Fibroblast of pulmonary artery (primary cell): Measurements from ENCODE around the gene CFLAR.

Experiments
- DNase-seq: peaks from one replicate; pipeline ENCODE4 v3.0.0-alpha.2; 2010; ENCODE audit warnings: low read depth
- H3K4me3 ChIP-seq: replicated peaks from 2 replicates; pipeline ENCODE4 v1.5.1; 2011; ENCODE audit warnings: low read depth, mild to moderate bottlenecking, control low read depth, low read length, moderate library complexity
- TF ChIP-seq, protein P1 (sequence below): IDR thresholded peaks from 2 replicates; pipeline ENCODE4 v1.5.1; 2011; ENCODE audit warnings: mild to moderate bottlenecking, control low read depth, low read length, inconsistent platforms; ENCODE audit errors: missing control alignments

The CFLAR gene

DNA sequence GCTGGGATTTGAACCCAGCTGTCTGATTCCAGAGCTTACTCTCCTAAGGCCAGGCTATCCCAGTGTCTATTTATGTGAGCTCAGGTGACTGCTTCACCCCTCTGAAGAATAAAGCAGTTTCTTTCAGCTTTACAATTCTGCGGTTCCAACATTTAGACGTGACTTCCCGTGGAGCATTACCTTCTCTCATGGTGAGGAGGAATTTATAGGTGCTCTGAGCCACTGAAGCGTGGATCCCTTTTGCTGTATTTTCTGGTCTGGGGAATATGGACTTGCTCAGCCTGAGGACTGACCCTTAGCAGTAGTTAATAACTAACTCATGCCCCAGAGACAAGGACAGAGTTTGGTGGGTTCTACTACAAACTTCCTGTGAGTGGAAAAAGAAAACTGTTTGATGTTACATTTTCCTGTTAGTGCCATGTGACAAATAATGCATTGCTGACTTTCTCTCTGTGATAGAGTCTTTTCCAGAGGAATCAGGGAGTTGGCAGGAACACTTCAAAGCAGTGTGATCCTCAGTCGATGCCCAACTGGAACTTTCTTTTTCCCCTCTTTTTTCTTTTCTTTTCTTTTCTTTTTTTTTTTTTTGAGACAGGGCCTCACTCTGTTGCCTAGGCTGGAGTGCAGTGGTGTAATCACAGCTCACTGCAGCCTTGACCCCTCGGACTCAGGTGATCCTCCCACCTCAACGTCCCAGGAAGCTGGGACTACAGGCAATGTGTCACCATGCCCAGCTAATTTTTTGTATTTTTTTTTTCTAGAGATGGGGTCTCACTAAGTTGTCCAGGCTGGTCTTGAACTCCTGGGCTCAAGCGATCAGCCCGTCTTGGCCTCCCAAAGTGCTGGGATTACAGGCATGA, 88.9 kb downstream of the CFLAR start:
- TF ChIP-seq, protein P1, sequence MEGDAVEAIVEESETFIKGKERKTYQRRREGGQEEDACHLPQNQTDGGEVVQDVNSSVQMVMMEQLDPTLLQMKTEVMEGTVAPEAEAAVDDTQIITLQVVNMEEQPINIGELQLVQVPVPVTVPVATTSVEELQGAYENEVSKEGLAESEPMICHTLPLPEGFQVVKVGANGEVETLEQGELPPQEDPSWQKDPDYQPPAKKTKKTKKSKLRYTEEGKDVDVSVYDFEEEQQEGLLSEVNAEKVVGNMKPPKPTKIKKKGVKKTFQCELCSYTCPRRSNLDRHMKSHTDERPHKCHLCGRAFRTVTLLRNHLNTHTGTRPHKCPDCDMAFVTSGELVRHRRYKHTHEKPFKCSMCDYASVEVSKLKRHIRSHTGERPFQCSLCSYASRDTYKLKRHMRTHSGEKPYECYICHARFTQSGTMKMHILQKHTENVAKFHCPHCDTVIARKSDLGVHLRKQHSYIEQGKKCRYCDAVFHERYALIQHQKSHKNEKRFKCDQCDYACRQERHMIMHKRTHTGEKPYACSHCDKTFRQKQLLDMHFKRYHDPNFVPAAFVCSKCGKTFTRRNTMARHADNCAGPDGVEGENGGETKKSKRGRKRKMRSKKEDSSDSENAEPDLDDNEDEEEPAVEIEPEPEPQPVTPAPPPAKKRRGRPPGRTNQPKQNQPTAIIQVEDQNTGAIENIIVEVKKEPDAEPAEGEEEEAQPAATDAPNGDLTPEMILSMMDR: no peak
- H3K4me3 ChIP-seq: no peak overlapping the region
- no peak for DNase-seq

DNA sequence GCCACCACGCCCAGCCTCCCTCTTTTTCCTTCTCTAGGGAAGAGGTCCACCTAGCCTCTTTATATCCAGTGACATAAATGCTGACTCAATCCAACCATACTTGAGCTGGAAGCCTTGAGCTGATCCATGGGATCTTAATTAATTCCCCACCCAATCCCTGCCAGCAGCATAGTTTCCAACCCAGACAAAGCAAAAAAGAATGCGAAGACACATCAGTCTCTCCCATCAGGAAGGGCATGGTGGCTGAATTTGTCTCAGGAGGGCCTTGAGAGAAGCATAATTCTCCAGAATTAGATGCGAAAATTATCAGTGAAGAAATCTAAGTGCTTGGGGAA, 89.5 kb downstream of the CFLAR start:
- H3K4me3 ChIP-seq: no peak overlapping the region
- TF ChIP-seq, protein P1: no peak
- DNase-seq: no peak

DNA sequence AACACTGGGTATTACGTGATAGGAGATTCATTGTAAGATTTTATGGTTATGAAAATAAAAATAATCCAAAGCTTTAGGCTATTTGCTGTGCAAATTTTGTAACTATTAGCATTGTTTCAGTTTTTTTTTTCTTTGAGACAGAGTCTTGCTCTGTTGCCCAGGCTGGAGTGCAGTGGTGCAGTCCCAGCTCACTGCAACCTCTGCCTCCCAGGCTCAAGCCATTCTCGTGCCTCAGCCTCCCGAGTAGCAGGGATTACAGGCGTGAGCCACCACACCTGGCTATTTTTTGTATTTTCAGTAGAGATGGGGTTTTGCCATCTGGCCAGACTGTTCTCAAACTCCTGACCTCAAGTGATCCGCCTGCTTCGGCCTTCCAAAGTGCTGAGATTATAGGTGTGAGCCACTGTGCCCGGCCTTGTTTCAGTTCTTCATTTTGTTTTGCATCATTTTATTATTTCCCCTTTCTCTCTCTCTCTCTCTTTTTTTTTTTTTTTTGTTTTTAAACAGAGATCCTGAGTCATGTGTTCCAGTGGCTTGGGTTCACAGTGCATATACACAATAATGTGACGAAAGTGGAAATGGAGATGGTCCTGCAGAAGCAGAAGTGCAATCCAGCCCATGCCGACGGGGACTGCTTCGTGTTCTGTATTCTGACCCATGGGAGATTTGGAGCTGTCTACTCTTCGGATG, 92.7 kb downstream of the CFLAR start:
- TF ChIP-seq, protein P1: no peak
- DNase-seq: no peak
- no peak overlapping the region for H3K4me3 ChIP-seq

DNA sequence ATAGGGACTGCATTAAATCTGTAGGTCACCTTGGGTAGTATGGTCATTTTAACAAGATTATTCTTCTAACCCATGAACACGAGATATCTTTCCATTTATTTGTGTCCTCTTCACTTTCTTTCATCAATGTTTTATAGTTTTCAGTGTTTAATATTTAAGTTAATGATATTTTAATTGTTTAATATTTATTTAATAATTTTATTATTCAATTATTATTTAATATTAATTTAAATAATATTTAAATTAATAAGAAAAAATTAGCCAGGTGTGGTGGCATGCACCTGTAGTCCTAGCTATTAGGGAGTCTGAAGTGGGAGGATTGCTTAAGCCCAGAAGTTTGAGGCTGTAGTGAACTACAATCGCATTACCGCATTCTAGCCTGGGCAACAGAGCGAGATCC, 100.0 kb downstream of the CFLAR start:
- no peak for DNase-seq
- TF ChIP-seq, protein P1: no peak
- no peak overlapping the region for H3K4me3 ChIP-seq

DNA sequence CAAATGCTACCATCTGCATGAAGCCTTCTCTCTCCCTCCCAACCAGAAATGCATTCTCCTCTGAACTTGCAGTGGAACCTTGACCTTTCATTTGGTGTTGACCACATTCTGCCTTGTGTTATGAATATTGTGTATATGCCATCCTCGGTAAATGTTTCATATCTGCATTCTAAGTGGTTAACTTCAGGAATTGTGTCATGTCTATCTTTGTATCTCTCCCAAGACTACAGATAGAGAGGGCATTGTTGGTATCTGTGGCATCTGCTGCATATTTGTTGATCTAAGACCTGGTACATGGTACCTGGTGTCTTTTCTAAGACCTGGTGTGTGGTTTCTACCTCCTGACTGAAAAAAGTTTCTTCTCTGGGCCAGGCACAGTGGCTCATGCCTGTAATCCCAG, 101.0 kb downstream of the CFLAR start:
- H3K4me3 ChIP-seq: no peak overlapping the region
- no peak for DNase-seq
- TF ChIP-seq, protein P1: no peak

DNA sequence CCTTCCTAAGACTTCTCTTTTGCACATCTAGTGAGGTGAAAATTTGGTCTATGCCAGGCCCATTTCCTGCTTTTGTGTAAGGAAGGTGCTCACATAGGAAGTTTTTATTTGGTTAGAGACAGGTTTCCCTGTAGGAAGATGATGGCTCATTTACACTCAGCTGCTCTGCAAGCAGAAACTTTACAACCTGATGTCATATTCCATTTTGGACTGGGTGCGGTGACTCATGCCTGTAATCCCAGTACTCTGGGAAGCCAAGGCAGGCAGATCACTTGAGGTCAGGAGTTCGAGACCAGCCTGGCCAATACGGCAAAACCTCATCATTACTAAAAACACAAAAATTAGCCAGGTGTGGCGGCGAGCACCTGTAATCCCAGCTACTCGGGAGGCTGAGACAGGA, 102.8 kb downstream of the CFLAR start:
- TF ChIP-seq, protein P1: no peak
- no peak overlapping the region for H3K4me3 ChIP-seq
- no peak for DNase-seq
